ENCODE data around the gene SCO2.

GRCh38 chr22:50523806-50524675 is 1.4 kb downstream of the SCO2 start:
- TF ChIP-seq ELK3 (CRISPR knock-in tag; IDR thresholded peaks at IDR 0.05) (no peak), POLR2A (conservative IDR thresholded peaks at IDR 0.05) (peak; percentile 6; the same call in 1 of the 2 replicates), CHD7 (IDR thresholded peaks at IDR 0.05; ENCODE audit: low read depth, low read length) (no peak), CHCHD3 (CRISPR knock-in tag; IDR thresholded peaks at IDR 0.05) (no peak), TRIM25 (IDR thresholded peaks at IDR 0.05; ENCODE audit: borderline replicate concordance) (no peak), MLX (CRISPR knock-in tag; conservative IDR thresholded peaks at IDR 0.05) (no peak)
